ENCODE measurements around the gene EXOC3L1. TPM values are rescaled to one million over a fixed set of nuclear protein-coding genes. Genes with fewer than 3 reads are reported as not detected.

EXOC3L1 gene
- total RNA-seq, 4 donors from 2014 or later = 0.45 to 2.0 (median 1.9) TPM

DNA sequence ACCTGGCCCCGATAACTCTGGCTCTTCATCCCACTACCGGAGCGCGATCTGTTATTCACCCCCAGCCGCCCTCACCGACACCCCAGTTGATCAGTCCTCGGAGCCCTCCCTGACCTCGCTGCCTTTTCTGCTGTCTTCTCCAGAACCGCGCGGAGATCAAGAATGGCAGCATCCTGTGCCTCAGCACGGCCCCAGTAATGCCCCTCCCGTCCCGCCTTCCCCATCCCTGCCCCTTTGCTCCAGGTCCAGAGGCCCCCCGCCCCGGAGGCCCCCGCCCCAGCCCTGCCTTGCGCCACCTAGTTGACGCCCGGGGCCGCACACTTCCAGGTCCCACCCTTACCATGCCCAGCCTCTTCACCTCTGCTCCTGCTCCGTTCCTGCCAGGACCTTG lies 9.9 kb upstream of the EXOC3L1 start:
- Histone ChIP-seq H3K27me3 (no peaks in the 10 kb centered on the region), H3K9me3 (no peaks in the 10 kb centered on the region), H3K4me1 (peaks cover 32% of the 10 kb centered on the region), H3K36me3 (peaks cover 65% of the 10 kb centered on the region), H3K27ac (no peak overlapping the region), H3K4me3 (peak overlapping the region; percentile 59)
- TF ChIP-seq POLR2A (IDR thresholded peaks at IDR 0.05) (no peak), CTCF (IDR thresholded peaks at IDR 0.05) (peak in 1 of 2 donors; percentile 5)
- WGBS = 28% methylated on average over 21 of the region's 22 CpGs
- DNase-seq (ENCODE audit: low spot score in 2 of 2) = no peak

GRCh38 chr16:67199011-67199807 lies 9.3 kb upstream of the EXOC3L1 start, which contains the start of gene ELMO3:
Gene ELMO3 (plus strand): TSS chr16:67199131. CDS start chr16:67199327, 196 bp downstream.
- DNase-seq (ENCODE audit: low spot score in 2 of 2) = no peak
- Histone ChIP-seq H3K4me1 (peaks cover 34% of the 10 kb centered on the region), H3K27me3 (no peaks in the 10 kb centered on the region), H3K27ac (peak within 1 kb of the TSS; percentile 82), H3K9me3 (no peaks in the 10 kb centered on the region), H3K36me3 (peaks cover 71% of the 10 kb centered on the region), H3K4me3 (peak within 1 kb of the TSS; percentile 59)
- TF ChIP-seq POLR2A (IDR thresholded peaks at IDR 0.05) (no peak), CTCF (IDR thresholded peaks at IDR 0.05) (peak in 1 of 2 donors; percentile 58)
- WGBS = 30% methylated on average over 20 of the region's 61 CpGs

- Histone ChIP-seq H3K27me3 (no peaks in the 10 kb centered on the region), H3K4me1 (peaks cover 43% of the 10 kb centered on the region), H3K4me3 (peak overlapping the region; percentile 59), H3K36me3 (peaks cover 66% of the 10 kb centered on the region), H3K27ac (peak overlapping the region; percentile 82), H3K9me3 (no peaks in the 10 kb centered on the region)
- TF ChIP-seq CTCF (IDR thresholded peaks at IDR 0.05) (peak in 1 of 2 donors; percentile 74), EP300 (IDR thresholded peaks at IDR 0.05) (no peak)
- no peak for DNase-seq (ENCODE audit: low spot score in 2 of 2)
- WGBS = 51% methylated on average over 7 of the region's 12 CpGs
Observed at GRCh38 chr16:67198238-67198734, 8.3 kb upstream of the EXOC3L1 start.

- no peaks in the 10 kb centered on the region for H3K9me3 ChIP-seq
- no peaks in the 10 kb centered on the region for H3K27me3 ChIP-seq
- peaks cover 60% of the 10 kb centered on the region for H3K36me3 ChIP-seq
- no peak for DNase-seq (ENCODE audit: low spot score in 2 of 2)
- TF ChIP-seq POLR2AphosphoS5 (IDR thresholded peaks at IDR 0.05) (no peak), CTCF (IDR thresholded peaks at IDR 0.05) (no peak), EP300 (IDR thresholded peaks at IDR 0.05) (no peak), POLR2A (IDR thresholded peaks at IDR 0.05) (no peak)
- H3K4me3 ChIP-seq = no peak overlapping the region
- H3K27ac ChIP-seq = no peak overlapping the region
- 69% methylated on average over 6 of the region's 6 CpGs for WGBS
- H3K4me1 ChIP-seq = peaks cover 49% of the 10 kb centered on the region
Observed at GRCh38 chr16:67197704-67198103, 7.8 kb upstream of the EXOC3L1 start.

DNA sequence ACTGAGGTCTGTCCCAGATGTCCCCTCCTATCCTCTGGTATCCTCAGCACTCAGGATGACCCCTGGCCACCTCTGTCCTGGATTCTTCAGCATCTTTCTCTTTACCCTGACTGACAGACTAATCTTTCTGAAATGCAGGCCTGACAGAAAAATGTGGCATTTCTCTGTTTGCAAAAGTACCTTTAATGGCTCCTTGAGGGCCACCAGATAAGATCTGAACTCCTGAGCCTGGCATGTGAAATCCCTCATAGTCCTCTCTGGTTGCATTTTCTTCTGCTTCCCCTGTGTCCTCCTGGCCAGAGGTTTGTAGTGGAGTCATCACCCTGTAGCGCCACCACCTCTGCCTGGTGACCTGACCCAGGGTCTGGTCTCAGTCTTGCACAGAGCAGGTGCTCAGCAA lies 6.9 kb upstream of the EXOC3L1 start:
- Histone ChIP-seq H3K4me1 (peaks cover 53% of the 10 kb centered on the region), H3K36me3 (peaks cover 52% of the 10 kb centered on the region), H3K4me3 (no peak overlapping the region), H3K27me3 (no peaks in the 10 kb centered on the region), H3K9me3 (no peaks in the 10 kb centered on the region), H3K27ac (no peak overlapping the region)
- 100% methylated on average over 1 of the region's 1 CpG for WGBS
- no peak for DNase-seq (ENCODE audit: low spot score in 2 of 2)
- TF ChIP-seq EP300 (IDR thresholded peaks at IDR 0.05) (no peak), POLR2A (IDR thresholded peaks at IDR 0.05) (no peak), POLR2AphosphoS5 (IDR thresholded peaks at IDR 0.05) (no peak), CTCF (IDR thresholded peaks at IDR 0.05) (no peak)
